ENCODE data around the gene CALHM2.

Gene CALHM2

DNA sequence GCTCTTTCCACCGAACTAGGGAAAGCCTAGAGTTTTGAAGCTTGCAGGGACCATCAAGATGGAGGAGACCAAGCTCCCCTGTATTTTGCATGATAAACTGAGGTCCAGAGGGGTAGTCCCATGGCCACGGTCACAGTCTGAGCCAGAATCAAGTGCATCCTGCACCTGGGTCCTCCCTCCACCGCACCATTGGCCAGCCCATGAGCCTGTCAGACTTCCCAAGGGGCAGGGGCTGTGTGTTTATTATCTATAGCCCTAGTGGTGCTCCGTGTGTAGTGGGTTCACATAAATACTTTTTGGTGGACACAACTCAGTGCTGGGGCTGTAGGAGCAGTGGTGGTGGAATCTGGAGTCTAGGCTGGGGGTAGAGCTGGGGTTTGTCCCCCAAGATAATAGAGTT is 23.3 kb upstream of the CALHM2 start:
- no peak for DNase-seq

DNA sequence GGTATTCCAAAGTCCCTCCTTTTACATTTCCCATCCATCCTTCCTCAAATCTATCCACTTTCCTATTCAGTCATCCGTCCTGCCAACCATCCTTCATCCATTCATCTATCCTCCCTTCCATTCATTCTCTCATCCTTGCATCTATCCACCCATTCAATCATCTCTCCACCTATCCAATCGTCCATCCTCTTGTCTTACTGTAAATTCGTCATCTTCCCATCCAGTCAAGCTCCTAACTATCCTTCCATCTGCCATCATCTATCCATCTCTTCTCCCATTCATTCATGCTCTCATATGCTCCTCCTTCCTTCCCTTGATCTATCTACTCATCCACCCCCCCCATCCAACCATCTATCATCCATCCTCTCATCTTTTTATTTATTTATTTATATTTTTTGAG is 21.9 kb upstream of the CALHM2 start:
- DNase-seq, result no peak

DNA sequence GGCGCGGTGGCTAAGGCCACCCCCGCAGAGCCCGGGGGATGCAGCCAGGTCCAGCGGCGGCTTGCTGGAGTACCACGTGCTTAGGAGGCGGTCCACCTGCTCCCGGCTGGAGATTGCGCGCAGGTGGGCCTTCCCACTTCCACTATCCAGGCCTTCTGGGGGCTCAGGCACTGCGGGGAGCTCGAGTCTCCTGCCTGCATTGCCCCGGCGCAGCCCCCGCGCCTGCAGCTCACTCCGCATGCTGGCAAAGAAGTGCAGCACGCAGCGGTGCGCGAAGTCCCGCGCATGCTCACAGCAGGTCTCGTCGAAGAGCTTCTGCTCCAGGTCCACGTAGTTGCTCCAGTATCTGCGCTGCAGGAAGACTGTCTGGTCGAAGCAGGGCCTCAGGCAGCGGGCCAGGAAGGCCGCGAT is 21.1 kb upstream of the CALHM2 start:
- DNase-seq, result no peak

DNA sequence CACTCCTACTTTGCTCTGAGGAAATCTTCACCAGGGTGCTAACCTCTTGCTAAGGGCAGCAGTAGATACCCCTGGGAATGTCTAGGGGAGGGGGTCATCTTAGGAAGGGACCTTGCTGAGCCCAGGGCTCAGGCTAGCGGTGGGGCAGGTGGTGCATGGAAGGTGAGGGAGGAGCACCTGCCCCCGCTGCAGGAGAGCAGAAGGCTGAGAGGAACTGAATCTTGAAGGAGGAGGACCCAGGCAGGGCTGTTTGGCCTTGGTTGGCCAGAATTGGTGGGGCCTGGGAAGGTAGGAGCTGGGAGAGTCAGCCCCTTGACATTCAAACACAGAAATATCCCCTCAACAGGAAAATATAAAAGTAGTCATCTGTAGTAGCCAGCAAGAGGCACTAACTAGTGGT is 19.8 kb upstream of the CALHM2 start:
- DNase-seq, result no peak

DNA sequence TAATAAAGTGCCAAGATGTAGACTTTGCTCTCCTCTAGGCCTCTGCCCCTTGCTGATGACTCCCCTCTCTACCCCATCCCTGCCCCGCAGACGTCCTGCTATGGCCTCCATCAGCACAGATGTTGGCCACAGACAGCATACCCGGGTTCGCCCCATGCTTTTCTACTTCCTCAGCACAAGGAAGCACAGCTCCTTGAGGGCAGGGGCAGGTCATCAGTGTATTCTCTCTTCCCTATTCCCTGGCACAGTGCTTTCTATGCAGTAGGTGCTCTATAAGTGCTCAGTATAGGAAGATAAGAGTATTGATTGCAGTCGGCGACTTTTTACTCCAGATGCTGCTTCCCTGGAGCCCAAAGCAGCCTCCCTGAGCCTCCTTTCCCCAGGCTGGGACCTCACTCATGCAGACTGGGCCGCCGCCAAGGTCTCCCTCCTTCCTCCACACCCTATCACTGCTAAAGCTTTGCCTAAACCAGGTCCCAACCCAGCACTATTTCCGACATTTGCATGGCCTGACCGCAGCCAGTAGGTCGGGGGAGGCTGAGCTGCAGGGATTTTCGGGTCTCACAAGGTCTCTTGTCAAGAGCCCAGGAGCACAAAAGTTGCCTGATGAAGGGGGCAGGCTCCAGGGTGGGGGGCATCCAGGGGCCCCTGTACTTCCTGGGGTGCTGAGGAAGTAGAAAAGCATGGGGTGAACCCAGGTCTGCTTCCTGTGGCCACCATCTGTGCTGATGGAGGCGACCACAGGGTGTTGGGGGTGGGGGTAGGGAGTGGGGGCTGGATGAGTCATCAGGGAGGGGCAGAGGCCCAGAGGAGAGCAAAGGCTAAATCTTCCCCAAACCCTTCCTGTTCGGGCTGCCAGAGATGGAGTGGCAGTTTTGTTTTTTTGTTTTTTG is 18.8 kb upstream of the CALHM2 start:
- no peak for DNase-seq

DNA sequence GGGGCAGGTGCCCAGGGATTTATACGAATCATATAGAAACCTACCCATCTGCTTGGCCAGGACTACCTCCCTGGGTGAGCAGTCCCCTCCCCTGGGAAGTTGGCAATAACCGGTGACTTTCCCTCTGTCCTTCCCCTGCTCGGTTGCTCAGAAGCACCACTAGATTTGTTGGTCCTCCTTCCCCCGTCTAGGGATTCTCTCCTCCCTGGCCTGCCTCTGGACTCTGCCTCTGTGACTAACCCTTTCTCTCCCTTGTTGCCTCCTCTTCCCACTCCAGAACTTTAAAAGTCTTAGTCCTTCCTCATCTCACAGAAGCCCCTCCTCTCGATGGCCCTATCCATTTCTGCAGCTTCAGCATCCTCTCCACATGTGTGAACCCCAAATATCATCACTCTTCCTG is 17.0 kb upstream of the CALHM2 start:
- DNase-seq, result no peak

DNA sequence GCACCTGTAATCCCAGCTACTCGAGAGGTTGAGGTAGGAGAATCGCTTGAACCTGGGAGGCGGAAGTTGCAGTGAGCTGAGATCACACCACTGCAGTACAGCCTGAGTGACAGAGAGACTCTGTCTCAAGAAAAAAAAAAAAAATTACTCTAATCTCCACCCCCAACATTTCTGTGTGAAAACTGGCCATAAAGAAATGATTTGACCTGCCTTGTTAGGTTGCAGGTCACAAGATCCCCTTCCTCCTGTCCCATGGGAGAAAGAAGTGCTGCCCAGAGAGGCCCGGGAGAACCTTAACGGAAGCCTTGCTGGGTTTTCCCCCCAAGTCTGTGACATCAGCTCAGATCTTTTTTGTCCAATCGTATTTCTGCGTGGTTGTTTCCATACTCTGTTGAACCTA is 15.2 kb upstream of the CALHM2 start:
- no peak for DNase-seq

DNA sequence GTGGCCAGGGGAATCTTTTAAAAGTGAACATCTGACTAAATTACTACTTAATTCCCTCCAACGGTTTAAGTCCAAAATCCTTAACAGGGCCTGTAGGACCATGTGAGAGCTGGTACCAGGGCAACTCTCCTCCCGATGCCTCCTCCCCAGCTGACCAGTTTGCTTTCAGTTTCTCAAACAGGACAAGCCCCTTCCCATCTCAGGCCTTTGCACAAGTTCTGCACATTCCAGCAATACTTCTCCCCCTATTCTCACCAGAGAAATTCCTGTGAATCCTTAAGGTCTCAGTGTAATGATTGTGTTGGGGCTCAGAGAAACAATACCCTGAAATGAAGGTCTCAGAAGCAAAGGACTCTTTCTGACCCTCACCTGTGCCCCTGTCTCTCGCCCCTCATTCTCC is 14.6 kb upstream of the CALHM2 start:
- no peak for DNase-seq

DNA sequence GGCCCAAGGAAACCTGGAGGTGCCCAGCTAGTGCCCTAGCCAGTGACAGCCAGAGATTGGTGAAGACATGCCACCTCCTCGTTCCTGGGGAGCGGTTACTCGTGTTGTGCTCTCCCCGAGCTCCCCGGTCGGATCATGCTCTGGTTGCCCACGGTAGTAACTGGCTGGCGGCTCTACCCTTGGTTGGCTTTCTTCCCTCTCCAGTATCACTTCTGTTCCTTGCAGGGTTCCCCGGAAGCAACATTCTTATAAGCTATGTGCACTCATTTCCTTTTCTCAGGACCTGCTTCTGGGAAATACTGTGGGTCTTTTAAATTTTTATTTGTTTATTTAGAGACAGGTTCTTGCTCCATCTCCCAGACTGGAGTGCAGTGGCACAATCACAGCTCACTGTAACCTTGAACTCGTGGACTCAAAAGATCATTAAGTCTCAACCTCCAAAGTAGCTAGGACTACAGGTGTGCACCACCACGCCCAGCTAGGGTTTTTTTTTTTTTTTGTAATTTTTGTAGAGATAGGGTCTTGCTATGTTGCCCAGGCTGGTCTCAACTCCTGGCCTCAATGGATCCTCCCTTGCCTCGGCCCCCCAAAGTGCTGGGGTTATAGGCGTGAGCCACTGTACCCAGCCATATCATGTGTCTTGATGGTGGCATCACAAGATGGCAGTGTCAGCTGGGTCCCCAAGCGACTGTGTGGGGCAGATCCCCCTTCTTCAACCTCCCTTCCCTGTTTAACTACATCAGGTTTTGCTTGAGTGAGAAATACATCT is 13.4 kb upstream of the CALHM2 start:
- no peak for DNase-seq

DNA sequence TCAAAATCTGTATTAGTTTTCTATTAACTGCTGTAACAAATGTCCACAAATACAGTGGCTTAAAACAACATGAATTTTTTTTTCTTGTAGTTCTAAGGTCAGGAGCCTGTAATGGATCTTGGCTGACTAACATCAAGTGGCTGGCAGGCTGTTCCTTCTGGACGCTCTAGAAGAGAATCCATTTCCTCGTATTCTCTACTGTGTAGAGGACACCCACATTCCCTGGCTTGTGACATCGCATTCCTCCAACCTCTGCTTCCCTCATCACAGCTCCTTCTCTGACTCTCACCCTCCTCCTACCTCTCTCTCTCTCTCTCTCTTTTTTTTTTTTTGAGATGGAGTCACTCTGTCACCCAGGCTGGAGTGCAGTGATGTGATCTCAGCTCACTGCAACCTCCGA is 11.3 kb upstream of the CALHM2 start:
- no peak for DNase-seq

DNA sequence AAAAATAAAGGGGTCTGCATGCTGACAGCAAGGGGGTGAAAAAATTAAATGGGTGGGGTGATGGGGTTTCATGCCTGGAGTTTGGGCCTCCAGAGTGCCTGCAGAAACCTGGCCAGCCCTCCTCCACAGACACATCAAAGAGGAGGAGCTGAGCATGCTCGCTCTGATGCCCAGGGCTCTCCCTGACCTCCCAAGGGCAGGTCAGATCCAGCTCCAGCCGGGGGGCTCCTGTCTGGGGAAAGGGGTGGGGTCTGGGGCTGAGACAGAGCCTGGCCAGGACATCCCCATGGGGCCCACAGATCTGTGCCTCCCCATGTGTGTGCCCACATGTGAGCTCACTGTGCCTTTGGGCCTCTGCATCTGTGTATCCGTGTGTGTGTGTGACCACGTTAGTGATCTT is 7.4 kb upstream of the CALHM2 start:
- DNase-seq, result no peak

DNA sequence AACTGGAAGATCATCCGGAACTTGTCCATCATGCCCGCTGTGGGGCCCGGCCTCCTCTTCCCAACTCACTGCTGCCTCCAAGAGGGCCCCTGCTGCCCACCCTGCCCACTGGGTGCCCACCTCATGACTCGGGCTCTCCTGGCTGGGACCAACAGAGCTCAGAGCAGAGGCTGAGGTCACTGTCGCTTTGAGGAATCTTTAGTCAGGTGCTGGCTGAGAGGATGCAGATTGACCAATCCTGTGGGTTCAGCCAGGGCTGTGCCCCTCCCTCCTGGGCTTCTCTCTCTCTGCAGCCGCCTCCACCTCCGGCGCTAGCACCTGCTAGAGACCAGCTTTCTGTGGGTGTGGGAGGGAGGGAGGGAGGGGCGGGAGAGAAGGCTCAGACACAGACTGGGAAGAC is 6.5 kb upstream of the CALHM2 start, which contains the start of gene CALHM1:
CALHM1 (minus strand) TSS at position 181 of the 400 bp plus-strand sequence; CDS start at position 32, 149 bp downstream.
- DNase-seq, result peak; percentile 85

DNA sequence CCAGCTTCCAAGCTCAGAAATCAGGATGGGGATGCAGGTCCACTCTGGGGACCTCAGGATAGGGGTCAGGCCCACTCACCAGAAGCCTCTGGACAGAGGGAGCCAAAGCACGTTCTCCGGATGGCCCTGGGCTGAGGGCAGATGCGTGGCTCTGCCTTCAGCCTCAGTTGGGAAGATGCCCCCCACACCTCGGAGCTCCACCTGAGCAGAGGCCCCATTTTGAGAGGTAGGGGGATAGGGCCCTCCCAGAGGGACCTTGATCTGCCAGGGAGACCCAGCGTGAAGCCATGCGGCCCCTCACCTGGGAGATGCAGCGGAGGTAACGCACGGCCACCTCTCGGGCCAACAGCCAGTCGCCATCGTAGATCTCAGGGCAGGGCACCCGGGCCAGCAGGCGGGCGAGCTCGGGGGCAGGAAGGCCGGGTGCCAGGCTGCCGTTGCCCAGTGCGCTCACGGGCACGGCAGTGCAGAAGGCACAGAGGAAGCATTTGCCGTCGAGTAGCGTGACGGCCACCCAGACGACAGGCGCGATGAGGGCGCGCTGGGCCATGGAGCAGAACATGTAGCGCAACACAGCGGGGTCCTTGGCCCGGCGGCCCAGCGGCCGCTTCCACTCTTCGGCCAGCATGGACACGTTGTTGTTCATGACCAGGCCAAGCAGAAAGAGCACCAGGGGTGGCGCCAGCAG is 5.9 kb upstream of the CALHM2 start:
- DNase-seq, result no peak

DNA sequence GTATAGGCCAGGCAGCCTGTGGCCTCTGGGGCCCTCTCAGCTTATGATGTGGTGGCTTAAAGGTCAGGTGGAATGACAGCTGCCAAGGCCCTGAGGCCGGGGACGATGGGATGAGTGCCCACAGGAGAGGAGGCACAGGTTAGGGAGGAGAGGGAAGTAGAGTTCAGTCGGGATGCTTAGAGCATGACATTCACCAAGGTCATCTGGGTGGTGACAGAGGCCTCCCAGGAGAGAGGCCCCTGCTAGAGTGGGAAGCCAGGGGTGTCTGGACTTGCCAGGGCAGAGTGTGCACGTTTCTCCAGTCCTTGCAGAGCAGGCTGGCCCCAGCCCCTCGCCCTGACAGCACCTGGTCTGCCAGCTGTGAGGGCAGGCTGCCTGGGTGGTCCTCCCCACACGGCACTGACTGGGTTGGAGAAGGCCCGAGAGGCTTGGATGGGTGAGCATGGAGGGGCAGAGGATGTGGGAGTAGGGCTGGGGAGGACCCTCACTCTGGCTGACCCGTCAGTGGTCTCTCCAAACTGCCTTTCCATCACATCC is 5.1 kb upstream of the CALHM2 start:
- DNase-seq, result no peak

DNA sequence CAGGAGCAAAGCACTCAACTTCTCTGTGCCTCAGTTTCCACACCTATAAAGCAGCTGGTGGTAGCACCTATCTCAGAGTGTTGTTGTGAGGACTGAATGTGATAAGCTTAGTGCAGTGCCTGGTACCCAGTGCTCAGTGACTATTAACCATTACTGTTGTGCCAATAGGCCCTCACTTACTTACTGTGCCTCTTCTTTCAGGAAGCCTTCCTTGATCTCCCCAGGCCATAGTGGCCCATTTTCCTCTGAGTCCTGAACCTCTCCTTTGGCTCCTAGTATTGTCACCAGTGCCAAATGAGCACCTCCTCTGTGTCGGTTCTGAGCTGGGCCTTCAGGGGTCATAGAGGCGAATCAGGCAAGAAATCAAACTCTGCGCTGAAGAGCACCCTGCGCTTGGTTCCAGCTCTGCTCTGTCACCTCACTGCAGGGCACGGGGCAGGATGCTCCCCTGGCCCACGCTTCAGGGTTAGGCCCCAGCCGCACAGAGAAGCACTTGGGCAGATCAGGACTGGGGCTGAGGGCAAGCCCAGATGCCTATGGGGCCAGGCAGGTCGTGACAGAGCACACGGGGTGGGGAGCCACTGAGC is 4.0 kb upstream of the CALHM2 start:
- DNase-seq, result no peak

DNA sequence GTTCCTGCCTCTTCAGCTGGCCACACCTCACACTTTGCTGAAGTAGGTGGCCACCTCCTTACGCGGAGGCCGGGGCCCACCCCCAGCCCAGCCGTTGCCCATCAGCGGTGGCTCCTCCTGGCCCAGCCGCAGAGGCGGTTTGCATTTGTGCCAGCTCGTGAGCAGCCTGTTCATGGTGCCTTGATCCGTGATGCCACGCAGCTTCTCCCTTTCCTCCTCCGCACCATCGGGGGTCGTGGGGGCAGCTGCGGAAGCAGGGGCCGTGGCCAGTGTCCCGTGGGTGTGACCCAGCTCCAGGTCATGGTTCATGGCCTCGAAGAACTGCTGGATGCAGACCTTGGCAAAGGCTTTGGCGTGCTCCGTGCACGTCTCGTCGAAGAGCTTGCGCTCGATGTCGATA is 3.1 kb upstream of the CALHM2 start:
- no peak for DNase-seq

DNA sequence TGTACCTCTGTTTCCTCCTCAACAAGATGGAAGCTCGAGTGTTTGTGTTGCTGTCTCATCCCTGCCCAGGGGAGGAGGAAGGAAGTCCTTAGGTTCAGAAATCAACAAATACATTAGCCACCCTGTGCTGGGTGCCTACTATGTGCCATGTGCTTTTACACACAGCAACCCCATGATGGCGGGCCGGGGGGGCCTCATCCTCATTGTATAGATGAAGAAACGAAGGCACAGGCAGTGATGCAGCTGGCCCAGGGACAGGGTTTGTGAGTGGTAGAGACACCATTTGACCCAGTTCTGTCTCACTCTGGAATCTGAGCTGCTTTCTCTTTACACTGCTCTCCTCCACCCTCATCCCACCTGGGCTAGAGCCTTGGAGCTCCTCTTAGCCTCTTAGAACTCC is 1.9 kb upstream of the CALHM2 start:
- DNase-seq, result no peak

DNA sequence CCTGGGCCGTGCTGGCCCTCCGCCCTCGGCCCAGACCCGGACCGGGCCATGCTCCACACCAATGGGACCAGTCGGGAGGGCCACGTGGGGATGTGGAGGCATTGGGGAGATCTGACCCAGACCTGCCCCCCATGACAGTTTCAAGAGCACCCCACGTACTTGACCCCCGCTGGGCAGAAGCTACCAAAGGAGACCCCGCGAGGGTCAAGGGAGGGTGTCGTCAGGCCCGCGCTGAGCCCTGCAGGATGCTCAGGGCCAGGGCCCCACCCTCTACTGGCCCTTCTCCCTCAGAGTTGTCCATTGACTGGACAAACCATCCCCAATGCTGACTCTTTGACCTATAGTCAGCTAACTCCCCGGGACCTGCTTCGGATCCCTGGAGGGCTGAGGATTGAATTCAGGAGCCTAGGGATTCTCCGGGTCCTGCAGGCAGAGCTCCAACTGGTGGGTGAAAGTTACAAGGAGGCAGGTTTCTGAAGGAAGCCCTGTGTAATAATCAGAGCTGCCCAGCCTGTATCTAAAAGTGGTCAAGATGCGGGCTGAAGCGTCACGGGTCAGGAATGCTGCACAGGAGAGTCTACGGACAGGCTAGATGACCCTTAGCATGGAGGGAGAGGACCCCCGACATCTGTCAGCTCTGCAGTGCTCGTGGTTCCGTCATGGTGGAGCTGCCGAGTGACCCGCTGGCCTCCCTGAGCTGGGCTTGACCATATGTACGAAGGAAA is 498 bp upstream of the CALHM2 start:
- DNase-seq, result no peak

DNA sequence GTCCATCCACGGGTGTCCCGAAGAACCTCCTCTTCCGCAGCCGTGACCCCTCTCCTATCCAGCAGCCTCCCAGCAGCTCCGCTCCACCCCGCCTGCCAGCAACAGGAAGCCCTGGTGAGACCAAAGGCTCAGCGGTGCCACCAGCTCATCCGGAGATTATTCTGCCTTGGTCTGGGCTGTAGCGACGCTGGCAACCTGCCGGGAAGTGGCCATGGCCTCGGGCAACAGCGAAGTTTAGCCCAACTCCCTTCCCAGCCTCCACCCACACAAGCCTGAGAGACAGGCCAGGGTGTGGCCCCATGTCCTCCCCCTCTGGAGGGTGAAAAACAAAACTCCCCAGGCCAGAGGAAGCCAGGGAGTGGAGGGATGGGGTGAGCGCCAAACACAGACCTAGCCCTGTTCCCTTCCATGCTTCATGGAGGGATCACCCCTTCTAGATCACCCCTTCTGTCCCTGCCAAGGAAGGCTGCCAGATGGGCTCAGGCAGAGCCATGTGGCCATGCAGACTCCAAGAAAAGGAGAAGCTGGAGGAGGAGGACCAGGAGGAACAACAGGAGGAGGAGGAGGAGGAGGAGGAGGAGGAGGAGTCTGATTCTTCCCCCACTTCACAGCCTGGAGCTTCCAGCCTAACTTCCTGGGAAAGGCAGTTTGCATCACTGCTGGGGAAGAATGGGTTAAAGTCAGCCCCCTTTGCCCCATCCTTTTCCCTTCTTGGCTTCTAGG is 918 bp downstream of the CALHM2 start:
- DNase-seq, result peak; percentile 31

DNA sequence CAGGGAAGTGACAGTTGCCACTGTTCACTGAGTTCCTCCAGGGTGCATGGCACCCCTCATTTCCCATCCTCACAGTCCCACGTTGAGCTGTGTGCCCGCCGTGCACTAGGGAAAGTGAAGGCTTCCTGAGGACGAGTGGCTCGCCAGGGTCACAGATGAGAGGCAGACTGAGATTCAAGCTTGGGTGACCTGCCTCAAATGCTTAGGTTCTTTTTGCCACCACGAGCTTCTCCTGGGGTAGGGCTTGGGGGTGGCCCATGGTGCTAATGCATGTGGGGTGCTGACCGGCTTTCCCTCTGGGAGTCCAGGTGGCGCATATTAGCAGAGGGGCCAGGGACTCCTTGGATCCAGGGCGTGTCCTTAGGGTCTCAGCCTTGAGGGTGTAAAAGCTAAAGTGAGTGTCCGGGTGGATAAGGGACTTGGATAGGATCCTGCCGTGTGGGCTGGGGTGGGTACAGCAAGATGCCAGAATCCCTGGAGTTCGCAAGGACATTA is 1.9 kb downstream of the CALHM2 start:
- DNase-seq, result no peak

All from NCI-H146 (cell line).